OCI-M2 (cell line): Measurements from ENCODE around the gene FGF11.

Experiments
- DNase-seq: peaks from one replicate; lab custom pipeline; 2025; ENCODE audit not compliant: unreplicated experiment; lab: John Stamatoyannopoulos, UW

Gene FGF11

DNA sequence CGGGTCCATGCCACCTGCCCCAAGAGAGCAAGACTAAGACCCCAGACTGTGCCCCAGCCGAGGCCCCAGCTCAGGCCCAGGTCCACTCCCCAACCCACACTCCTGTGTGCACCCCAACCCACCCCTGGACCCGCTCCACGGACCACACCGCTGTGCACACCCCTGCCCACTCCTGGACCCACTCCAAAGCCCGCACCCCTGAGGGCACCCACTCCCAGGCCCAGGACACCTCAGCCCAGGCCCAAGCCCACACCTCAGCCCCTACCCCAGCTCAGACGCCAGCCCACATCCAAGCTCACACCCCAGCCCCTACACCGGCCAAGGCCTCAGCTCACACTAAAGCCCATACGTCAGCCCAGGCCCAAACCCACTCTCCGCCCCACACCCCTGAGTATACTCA lies 9.6 kb upstream of the FGF11 start:
- no peak for DNase-seq

DNA sequence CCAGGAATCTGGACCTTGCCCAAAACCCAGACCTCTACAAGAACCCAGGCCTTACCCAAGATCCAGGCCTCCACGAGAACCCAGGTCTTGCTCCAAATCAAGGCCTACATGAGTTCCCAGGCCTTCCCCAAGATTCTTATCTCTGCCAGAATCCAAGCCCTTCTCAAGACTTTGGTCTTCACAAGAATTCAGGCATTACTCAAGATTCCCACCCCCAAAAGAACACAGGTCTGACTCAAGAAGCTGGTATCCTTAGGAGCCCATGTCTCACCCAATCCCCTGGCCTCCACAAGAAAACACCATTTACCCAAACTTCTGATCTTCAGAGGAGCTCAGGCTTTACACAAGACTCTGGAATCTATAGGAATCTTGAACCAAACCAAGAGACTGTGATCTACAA lies 8.1 kb upstream of the FGF11 start:
- DNase-seq: no peak

DNA sequence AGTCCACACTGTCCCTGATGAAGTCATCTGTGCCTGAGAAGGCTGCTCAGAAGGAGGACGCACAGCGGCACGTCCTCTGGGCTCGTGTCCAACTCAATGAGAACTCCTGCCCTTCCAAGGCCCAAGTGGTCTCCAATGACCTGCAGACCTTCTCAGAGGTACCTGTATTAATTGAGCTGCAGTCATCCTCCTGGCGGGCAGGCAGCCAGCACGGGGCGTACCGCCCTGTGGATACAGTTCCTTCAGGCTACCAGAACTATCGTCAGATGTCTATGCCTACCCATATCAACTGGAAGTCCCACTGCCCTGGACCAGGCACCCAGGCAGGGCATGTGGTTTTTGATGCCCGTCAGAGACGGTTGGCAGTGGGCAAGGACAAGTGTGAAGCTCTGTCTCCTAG lies 7.0 kb upstream of the FGF11 start:
- DNase-seq: no peak

DNA sequence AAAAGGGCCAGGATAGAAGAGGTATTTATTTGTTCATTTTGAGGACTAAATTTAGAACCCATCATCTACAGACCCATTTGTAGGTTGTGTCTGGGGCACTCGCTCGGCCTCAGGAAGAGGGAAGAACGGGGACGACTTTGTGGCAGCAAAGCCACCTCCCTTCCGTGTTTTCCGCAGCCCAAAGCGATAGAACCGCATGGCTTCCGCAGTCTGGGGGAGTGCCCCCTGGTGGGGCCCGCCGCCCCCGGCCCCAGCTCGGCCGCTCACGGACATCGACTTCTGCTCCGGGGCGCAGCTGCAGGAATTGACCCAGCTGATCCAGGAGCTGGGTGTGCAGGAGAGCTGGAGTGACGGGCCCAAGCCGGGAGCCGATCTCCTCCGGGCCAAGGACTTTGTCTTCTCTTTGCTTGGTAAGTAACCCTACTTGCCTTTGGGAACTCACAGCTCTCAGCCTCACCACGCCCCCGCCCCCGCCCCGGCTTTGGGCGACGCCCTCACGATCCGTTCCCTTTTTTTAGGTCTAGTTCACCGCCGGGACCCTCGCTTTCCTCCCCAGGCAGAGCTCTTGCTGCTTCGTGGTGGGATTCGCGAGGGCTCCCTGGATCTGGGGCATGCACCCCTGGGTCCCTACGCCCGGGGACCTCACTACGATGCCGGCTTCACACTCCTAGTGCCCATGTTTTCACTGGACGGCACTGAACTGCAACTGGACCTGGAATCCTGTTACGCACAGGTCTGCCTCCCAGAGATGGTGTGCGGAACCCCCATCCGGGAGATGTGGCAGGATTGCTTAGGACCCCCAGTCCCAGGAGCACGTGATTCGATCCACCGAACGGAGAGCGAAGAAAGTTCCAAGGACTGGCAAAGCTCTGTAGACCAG lies 3.4 kb upstream of the FGF11 start:
- no peak for DNase-seq

GRCh38 chr17:7436556-7437368 lies 2.5 kb upstream of the FGF11 start:
- DNase-seq: no peak

DNA sequence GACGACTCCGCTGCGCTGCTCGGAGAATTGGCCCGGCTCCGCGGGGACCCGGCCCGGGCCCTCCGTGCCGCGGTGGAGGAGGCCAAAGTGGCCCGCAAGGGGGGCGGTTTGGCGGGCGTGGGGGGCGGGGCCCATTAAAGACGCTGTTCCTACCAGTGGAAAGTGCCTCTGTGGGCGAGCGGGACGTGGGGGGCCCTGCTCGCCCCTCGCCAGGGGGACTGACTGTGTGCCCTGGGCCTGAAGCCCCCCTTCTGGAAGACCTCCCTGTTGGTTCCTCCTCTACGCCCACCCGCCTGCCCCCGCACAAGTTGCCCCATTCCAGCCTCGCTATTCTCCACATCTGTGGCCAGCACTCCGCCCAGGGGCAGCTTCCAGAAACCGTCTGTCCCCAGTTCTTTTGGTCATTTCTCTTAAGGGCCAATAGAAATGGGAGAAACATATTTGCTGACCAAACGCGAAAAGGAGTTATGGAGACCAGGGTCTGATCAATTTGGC lies 1.9 kb upstream of the FGF11 start:
- no peak for DNase-seq

DNA sequence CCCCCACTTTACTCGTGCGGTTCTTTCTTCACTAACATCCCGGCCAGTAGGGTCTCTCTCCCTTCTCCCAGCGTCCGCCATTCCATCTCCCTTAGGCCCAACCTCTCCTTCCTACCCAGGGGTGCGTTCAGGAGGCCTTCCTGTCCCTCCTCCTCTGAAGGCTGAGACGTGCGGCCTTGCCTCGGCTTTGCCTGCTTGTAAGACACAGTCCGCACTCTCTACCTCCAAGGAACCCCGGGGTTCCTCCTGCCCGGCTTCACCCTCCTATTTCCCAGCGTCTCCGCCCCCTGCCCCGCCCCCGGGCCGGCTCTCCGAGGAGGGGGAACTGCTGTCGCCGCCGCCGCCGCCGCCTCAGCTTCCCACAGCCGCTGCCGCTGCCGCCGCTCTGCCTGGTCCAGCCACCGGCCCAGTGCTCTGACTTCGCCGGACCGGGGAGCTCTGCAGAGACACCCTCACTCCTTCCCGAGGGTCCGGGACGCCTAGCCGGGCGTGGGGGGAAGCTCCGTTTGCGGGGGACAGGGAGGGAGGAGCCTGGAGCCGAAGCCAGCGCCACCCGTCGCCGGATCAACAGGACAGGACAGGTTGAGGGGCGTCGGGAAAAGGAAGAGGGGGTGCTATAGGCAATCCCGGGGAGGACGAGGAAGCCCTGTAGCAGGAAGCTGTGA lies 1.2 kb upstream of the FGF11 start:
- DNase-seq: no peak

DNA sequence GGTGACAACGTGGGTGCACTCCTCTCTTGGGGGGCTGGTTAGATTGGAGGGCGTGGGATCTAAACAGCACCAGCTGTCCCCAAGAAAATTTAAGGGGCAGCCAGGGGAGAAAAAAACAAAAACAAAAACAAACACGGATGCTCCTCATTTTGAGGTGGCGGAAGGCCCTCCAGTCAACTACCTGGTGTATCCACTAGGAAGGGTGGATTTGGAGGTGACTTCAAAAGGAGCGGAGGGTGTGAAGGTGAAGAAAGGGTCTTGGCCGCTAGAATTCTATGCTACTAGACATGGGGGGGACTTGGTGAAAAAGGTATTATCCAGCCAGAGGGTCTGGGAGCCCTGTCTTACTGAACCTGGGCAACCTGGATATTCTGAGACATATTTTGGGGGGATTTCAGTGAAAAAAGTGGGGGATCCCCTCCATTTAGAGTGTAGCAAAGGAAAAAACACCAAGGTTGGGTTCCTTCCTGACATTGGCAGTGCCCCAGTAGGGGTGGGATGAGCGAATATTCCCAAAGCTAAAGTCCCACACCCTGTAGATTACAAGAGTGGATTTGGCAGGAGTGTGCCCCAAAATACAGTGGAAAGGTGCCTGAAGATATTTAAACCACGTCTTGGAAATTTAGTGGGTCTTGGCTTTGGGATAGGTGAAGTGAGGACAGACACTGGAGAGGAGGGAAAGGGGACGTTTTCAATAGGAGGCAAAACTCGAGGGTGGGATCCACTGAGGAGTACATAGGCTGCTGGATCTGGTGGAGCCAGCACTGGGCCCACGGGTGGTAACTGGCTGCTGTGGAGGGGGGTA lies 454 bp upstream of the FGF11 start:
- DNase-seq: no peak

DNA sequence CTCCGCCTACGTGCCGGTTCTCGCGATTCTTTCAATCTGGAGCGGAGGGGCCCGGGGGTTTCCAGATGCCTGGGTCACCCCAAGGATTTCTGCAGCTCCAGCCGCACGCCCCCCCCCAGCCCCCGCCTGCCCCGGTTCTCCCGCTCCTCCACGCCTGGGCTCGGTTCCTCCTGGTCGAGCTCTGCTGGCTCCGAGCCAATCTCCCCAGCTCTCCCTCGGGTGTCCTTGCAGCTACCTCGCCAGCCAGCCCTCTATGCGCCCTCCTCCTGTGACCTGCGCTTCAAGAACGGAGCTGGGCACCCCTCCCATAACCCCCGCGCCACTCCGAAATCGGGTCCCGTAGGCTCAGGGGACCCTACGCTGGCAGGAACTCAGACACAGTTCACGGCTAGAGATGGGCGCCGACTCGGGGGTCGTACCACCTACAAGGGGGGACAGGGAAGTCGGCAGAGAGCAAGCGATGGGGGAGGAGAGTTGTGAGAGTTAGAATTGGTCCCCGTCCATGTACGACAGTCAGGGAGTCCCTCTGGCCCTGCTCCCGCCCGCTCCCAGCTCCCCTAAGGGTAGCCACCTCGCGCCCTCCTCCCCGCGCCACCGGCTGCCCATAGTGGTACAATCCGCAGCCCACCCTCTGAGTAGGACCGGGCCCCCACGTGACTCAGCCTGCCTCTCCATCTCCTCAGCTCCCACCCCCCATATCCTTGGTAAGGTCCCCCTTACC lies 961 bp downstream of the FGF11 start:
- no peak for DNase-seq

GRCh38 chr17:7440834-7441195 lies 1.5 kb downstream of the FGF11 start:
- no peak for DNase-seq

- no peak for DNase-seq
These were observed 2.0 kb downstream of the FGF11 start for GRCh38 chr17:7441266-7441665.

- DNase-seq: no peak
These were observed 2.8 kb downstream of the FGF11 start for GRCh38 chr17:7442142-7442541.

DNA sequence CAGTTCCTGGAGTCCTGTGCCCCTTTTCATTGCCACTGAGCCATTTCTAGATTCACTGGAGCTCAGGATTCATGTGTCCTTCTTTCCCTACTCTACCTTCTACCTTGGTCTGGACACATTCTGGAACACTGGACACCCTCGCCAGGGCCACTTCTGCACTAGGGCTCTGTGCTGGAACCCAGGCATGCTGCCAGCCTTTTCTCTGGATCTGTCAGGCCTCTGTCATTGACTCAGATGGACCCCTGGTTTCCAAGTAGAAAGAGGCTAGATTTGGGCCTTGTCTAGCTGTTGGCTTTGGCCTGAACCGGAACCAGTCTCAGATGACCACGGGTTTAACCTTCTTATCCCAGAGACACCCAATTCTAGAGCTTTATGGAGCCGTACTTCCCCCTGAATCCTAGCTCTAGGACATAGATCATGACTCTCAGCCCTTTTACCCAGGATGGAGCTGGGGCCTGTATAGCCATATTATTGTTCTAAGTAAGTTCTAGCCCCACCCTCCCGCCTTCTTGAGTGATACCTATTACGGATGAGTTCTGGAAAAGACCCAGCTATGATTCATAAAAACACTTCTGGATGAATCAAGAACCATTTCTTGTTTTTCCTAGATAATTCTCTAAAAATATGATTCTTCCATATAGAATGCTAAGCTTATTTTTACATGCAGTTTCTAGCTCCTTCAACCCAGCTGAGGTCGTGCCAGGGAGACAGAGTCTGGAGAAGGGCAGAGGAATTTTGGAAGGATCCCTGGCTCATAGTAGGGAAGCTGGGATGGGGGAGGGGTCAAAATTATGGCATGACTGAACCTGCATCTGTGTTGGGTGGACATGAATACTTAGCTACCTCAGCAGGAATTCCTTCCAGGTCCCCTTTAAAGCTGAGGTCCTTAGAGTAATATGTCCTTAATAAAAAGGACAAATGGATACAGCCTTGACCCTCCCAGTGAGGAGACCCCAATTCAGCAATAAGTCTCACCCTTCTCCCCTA lies 4.5 kb downstream of the FGF11 start:
- DNase-seq: no peak

DNA sequence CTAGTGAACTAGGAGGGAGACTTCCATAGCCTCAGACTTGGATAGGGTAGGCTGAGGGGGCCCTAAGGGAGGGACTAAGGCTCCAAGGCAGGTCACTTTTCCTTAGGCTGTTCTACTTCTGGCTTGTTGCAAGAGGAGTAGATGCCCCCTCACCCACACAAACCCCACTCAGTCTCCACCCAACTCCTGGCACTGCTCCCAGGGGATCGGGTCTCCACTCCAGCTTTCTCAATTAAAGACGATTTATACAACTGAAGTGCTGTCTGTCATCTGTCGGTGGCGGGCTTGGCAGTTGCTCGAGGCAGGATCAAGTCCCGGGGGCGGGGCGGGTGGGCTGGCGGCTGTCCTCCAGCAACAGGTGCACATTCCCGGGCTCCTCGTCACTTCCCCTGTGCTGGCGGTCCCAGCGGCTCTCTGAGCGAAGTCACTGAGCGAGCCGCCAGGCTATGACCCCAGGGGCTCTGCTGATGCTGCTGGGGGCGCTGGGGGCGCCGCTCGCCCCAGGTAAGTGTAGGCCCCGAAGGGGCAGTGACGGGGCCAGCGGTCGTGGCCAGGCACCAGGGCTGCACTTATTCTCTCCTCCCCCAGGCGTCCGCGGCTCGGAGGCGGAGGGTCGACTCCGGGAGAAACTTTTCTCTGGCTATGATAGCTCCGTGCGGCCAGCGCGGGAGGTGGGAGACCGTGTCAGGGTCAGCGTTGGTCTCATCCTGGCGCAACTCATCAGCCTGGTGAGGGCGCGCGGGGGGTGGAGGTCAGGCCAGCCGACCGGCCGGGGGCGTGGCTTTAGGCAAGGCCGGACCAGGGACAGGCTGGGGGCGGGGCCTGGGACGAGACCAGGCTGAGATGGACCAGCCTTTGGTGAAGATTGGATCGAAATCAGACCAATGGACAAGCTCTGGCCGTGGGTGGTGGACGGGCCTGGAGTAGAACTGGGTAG lies 5.6 kb downstream of the FGF11 start, which contains the start of gene CHRNB1:
Gene CHRNB1, plus strand, starts transcription at position 380 of the 937 bp plus-strand sequence. Its CDS starts 67 bp downstream, at position 447.
- no peak for DNase-seq

- DNase-seq: no peak
These were observed 6.3 kb downstream of the FGF11 start for GRCh38 chr17:7445619-7445968.

DNA sequence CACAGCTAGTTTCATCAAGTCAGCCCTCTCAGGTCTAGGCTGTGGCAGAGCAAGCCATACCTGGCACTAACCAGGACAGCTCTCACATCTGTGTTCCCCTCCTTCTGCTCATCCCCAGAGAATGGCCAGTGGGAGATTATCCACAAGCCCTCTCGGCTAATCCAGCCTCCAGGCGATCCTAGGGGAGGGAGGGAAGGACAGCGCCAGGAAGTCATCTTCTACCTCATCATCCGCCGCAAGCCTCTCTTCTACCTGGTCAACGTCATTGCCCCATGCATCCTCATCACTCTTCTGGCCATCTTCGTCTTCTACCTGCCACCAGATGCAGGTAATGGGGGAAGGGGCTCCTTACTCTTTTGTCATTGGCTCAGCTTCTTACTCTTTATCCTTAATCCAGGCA lies 9.1 kb downstream of the FGF11 start:
- no peak for DNase-seq

- DNase-seq: no peak
These were observed 20.7 kb downstream of the FGF11 start for GRCh38 chr17:7459961-7460545.
